Skeletal muscle tissue (tissue), 4 donors: ENCODE data around the gene YIF1A. TPM values are rescaled to one million over a fixed set of nuclear protein-coding genes. Genes with fewer than 3 reads are reported as not detected.

Source experiments
- H3K27ac ChIP-seq: one replicate; pipeline ENCODE4 v1.7.0; 2013; ENCODE audit warnings: mild to moderate bottlenecking, low read depth, low read length, inconsistent platforms
- H3K27me3 ChIP-seq, 3 donors: one replicate each; pipeline ENCODE4 v1.7.0; 2013; ENCODE audit warnings: low read length in 3 of 3; ENCODE audit not compliant: control insufficient read depth in 3 of 3, insufficient read depth in 3 of 3
- H3K36me3 ChIP-seq, 3 donors: one replicate each; pipeline ENCODE4 v1.7.0; 2013; ENCODE audit warnings: low read length in 3 of 3; ENCODE audit not compliant: control insufficient read depth in 3 of 3, insufficient read depth in 3 of 3
- H3K4me1 ChIP-seq, 3 donors: one replicate each; pipeline ENCODE4 v1.7.0; 2013; ENCODE audit warnings: low read length in 3 of 3, mild to moderate bottlenecking in 3 of 3; ENCODE audit not compliant: control insufficient read depth in 3 of 3, insufficient read depth in 3 of 3
- H3K4me3 ChIP-seq, 3 donors: one replicate each; pipeline ENCODE4 v1.7.0; 2013; ENCODE audit warnings: low read length in 3 of 3
- H3K9ac ChIP-seq, 3 donors: one replicate each; pipeline ENCODE4 v1.7.0; 2013; ENCODE audit warnings: low read length in 3 of 3, mild to moderate bottlenecking in 3 of 3, moderate library complexity in 2 of 3, low read depth in 1 of 3
- H3K9me3 ChIP-seq, 3 donors: one replicate each; pipeline ENCODE4 v1.7.0; 2013; ENCODE audit warnings: low read length in 3 of 3; ENCODE audit not compliant: control insufficient read depth in 3 of 3
- total RNA-seq: library from RNA; depleted of rRNA; stranded (reverse); fragments of >200 nt; gene quantifications from one replicate; pipeline ENCODE4 v1.2.3, GENCODE V29; 2014
- donor health status: Osteomylitis.

YIF1A gene
- total RNA-seq, 1 donor from 2014 or later = 57.4 TPM

DNA sequence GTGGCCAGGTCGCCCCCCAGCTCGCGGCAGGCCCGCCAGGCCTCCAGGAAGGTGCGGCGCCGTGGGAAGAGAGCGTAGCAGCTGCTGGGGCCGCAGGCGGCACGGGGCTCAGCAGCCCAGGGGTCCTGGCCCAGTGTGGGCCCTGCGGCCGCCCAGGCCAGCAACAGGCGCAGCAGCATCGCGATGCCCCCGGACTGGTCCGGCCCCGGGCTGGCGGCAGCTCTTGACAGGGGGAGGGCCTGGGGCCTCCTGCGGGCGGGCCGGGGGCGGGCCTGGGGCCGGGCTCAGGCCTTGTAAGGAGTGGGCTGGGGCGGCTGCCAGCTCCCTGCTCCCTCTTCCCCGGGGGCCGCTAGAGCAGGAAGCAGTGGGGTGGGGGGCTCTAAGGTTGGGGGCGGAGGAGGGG lies 27.9 kb upstream of the YIF1A start, which contains the start of gene CD248:
Gene CD248 (minus strand): TSS at position 196 of the 403 bp plus-strand sequence. CDS start 17 bp downstream, at position 179.
- H3K4me1 ChIP-seq = peaks cover 22 to 46% (median 34%) of the 10 kb centered on the region in 3 donors
- peak within 1 kb of the TSS; percentile 65 to 74 (median 69) for H3K4me3 ChIP-seq
- no peaks in the 10 kb centered on the region for H3K36me3 ChIP-seq
- no peaks in the 10 kb centered on the region for H3K9me3 ChIP-seq
- H3K27ac ChIP-seq = peak within 1 kb of the TSS; percentile 65
- H3K27me3 ChIP-seq = peaks cover 18 to 27% (median 22%) of the 10 kb centered on the region in 3 donors
- H3K9ac ChIP-seq = peak within 1 kb of the TSS; percentile 33 to 78 (median 56)

DNA sequence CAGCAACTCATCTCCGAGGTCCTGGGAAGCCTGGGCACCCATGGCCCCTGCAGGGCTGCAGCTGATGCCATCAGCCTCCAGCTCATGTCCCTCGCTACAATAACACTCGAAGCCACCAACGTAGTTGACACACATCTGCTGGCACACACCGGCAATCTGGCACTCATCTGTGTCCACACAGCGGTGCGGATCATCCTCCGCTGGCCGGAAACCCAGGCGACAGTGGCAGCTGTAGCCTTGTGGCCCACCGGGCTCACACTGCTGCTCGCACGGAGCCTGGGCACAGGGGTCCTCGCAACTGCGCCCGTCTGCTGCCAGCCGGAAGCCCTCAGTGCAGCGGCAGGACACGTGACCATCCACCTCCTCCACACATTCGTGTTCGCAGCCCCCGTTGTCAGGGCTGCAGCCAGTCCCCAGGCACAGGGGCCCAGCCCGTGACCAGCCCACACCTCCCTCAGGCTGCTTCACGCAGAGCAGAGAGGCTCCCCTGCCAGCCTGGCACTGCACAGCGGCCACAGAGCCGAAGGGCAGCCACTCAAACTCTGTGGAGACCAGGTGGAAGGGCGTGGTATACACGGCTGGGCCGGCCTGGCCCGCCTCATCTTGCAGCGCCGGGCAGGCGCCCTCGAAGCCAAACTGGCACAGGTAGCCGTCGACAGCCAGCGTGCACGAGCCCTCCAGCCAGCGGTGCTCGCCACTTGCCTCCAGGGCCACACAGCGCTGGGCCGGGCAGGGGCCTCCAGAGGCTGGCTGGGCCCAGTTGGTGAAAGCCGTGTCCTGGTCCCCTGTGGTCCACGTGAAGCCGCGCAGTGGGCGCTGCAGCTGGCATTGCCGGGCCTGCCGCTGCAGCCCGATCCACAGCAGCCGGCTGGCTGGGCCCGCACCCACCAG lies 27.2 kb upstream of the YIF1A start:
- peaks cover 21 to 44% (median 33%) of the 10 kb centered on the region in 3 donors for H3K4me1 ChIP-seq

DNA sequence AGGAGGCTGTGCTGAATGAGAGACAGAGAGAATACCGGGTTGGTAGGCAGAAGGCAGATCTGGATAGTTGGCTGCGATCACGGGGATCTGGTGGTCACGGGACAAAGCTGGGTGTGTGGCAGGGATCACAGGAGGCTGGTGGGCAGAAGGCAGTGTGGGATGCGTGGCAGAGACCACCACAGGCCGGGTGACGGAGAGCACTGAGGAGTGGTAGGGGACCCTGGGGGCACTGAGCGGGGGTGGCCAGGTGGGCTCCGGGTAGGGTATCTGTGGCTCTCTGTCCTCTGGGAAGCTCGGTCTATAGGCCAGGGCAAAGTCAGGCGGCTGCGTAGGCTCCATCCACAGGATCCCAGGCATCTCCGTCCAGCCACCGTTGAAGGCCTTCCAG lies 26.5 kb upstream of the YIF1A start:
- peaks cover 18 to 27% (median 22%) of the 10 kb centered on the region in 3 donors for H3K27me3 ChIP-seq
- H3K9ac ChIP-seq = peak overlapping the region; percentile 57 to 78 (median 62)
- H3K9me3 ChIP-seq = no peaks in the 10 kb centered on the region
- peak overlapping the region; percentile 82 for H3K27ac ChIP-seq
- no peaks in the 10 kb centered on the region for H3K36me3 ChIP-seq
- peaks cover 21 to 44% (median 33%) of the 10 kb centered on the region in 3 donors for H3K4me1 ChIP-seq
- H3K4me3 ChIP-seq = peak overlapping the region; percentile 65 to 74 (median 69)

More for the DNA sequence above, 27.2 kb upstream of the YIF1A start:
- Histone ChIP-seq H3K27me3 (peaks cover 18 to 27% (median 22%) of the 10 kb centered on the region in 3 donors), H3K9me3 (no peaks in the 10 kb centered on the region), H3K36me3 (no peaks in the 10 kb centered on the region), H3K27ac (peak overlapping the region; percentile 36), H3K4me3 (peak overlapping the region; percentile 65 to 74 (median 69)), H3K9ac (peak overlapping the region; percentile 33 to 78 (median 56))

DNA sequence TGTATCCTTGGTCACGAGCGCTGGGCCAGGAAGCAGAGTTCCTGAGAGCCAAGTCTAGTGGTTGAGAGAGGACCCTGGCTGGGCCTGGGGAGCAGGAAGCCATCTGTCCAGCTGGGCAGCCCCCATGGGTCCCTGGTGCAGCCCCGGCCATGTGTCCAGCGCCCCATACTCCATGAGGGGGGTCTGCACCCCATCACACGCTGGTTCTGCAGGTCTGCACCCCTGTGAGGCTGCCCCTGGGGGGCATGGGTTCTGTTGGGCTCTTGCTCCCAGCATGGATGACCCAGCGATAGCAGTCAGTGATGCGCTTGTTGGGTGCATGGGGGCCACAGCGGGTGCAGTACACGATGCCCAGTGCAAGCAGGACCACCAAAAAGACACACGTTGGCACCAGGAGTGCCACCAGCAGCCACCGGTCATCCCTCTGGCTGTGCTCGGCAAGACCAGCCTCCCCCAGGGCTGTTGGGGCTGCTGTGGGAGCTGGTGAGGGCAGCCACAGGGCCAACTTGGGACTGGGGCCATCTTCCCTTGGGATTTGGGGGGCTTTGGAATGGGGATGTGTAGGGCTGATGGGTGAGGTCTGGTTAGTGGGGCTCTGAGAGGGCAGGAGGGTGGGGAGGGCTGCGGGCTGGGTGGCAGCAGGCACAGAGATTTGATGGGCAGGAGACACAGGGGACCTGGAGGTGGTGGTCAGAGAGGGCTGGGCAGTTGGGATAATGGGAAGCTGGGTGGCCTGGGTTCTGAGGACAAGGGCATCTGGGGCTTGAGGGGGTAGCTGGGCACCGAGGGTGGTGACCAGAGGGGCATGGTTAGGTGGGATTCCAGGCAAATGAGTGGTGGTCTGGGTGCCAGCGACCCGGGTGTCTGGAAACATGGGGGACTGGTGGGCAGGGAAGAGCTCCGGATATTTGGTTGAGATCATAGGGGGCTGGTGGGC lies 25.9 kb upstream of the YIF1A start:
- Histone ChIP-seq H3K27ac (peak overlapping the region; percentile 82), H3K9ac (peak overlapping the region; percentile 57 to 78 (median 62)), H3K4me1 (peaks cover 21 to 44% (median 33%) of the 10 kb centered on the region in 3 donors), H3K27me3 (peaks cover 18 to 27% (median 22%) of the 10 kb centered on the region in 3 donors), H3K36me3 (no peaks in the 10 kb centered on the region), H3K9me3 (no peaks in the 10 kb centered on the region), H3K4me3 (peak overlapping the region; percentile 65 to 74 (median 69))

DNA sequence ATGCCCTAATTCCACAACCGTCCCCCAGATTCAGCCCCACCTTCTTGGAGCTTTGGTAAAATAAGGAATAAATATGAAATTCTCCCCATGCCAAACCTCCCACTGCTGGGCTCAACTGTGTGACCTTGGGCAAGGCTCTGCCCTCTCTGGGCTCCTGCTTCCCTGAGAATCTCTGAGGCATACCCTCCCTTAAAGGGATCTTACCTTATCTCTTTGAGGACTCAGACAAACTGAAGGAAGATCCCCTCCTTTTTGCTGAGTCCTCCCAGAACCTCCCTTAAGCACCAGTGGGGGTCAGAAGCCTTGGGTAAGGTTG lies 25.2 kb upstream of the YIF1A start:
- H3K4me3 ChIP-seq = peak overlapping the region; percentile 17 to 74 (median 69)
- peak overlapping the region; percentile 82 for H3K27ac ChIP-seq
- H3K36me3 ChIP-seq = no peaks in the 10 kb centered on the region
- peaks cover 21 to 44% (median 33%) of the 10 kb centered on the region in 3 donors for H3K4me1 ChIP-seq
- peaks cover 18 to 27% (median 22%) of the 10 kb centered on the region in 3 donors for H3K27me3 ChIP-seq
- H3K9ac ChIP-seq = peak overlapping the region in 2 of 3 donors; percentile 43 to 78
- no peaks in the 10 kb centered on the region for H3K9me3 ChIP-seq

DNA sequence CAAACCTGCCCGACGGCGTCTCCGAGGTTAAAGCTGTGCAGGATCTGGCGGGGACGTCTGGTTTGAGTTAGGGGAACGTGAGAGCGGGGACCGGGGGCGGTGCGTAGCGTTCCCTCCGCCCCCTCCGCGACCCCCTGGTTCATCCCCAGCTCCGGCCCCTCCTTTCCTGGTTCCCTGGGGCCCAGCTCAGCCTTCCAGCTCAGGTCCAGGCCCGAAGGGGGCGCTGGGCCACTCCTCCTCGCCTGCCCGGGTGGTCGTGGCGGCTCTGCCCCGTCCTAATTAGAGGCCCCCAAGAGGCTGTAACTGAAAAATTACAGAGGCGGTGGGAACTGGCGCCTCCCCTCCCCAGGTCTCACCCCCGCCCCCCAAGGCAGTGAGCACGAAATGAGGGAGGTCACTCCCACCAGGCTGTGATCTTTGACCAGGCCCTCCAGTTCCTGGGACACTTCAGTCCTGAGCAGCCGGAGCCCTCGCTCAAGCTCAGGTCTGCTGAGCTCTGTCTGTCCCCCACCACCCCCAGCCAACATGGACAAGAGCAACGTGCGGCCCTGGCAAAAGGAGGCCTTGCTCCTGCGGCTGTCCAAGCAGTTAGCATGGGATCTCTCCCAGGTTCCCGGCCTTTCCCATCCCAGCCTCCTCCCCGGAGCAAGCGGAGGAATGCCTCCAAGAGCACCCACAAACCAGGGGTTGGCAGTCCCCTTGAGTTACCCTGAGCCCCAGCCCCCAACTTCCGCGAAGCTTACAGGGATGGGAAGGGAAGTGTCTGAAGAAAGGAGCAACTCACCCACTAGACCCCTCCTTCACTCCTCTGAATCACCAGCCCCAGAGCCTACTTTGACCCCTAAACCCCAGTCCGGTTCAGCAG lies 24.6 kb upstream of the YIF1A start:
- Histone ChIP-seq H3K9ac (peak overlapping the region; percentile 43 to 78 (median 59)), H3K4me1 (peaks cover 18 to 42% (median 31%) of the 10 kb centered on the region in 3 donors), H3K9me3 (no peaks in the 10 kb centered on the region), H3K36me3 (no peaks in the 10 kb centered on the region), H3K4me3 (peak overlapping the region; percentile 57 to 74 (median 69)), H3K27me3 (peaks cover 18 to 27% (median 22%) of the 10 kb centered on the region in 3 donors), H3K27ac (peak overlapping the region; percentile 82)

DNA sequence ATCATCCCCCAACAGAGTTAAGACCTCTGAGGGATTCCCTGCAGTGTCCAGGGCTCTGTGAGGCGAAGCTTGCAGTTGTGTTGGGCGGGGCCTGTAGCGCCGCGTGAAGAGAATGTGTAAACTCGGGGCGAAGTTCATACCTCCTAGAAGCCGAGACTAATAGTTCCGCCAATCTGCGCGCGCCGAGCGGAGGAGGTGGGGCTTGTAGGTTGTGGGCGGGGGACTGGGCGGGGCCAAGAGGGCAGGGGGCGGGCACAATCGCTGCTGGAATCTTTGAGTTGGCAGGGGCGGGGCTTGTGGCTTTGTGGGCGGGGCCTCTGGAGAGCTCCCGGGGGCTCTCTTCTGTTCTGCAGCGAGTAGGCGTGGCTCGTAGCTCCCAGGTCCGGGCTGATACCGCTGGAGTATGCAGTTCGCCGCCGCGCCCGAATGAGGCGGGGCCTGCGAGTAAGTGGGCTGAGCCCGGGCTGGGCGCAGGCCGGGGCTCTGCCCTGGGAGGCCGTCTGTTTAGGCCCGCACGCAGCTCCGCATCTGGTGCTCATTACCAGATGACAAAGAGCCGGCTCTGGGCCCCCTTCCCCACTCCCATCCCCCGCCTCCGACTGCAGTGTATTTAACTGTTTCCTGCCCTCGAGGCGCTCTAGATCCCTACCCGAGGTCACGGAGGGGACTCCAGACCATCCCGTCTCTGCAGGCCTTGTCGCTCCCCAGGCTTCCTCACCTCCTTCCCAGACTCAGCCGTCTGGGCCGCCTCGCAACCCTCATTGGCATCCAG lies 23.8 kb upstream of the YIF1A start:
- H3K4me3 ChIP-seq = peak overlapping the region; percentile 82 to 91 (median 87)
- H3K9ac ChIP-seq = peak overlapping the region; percentile 59 to 81 (median 68)
- H3K9me3 ChIP-seq = no peaks in the 10 kb centered on the region
- H3K27ac ChIP-seq = peak overlapping the region; percentile 82
- H3K4me1 ChIP-seq = peaks cover 11 to 34% (median 24%) of the 10 kb centered on the region in 3 donors
- peaks cover 18 to 27% (median 22%) of the 10 kb centered on the region in 3 donors for H3K27me3 ChIP-seq
- no peaks in the 10 kb centered on the region for H3K36me3 ChIP-seq

DNA sequence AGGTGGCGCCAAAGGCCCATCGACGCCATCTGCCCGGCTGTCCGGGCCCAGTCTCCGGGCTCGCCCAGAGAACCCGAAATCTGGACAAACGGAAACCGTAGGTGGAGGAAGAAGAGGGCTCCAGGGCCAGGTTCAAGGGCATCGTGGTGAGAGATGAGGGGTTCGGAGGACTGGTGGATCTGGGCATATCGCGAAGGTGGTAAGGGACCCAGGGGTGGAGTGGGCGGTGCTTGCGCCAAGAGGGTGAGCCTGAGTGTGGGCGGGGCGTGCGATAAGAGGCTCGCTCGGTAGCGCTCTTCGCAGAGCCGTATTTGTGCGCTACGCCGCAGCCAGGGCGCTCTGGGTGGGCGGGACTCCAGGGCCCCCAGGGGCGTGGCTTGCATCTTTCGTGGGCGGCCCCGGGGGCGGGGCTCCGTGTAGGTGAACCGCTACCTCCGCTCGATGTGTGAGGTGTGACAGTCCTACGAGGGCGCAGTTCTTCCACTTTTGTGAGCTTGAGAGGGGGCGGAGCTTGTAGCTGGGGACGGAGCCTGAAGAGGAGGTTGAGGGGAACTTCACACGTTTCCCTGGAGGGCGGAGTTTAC lies 23.1 kb upstream of the YIF1A start:
- peak overlapping the region; percentile 53 to 81 (median 68) for H3K9ac ChIP-seq
- H3K27ac ChIP-seq = peak overlapping the region; percentile 73
- peaks cover 18 to 27% (median 22%) of the 10 kb centered on the region in 3 donors for H3K27me3 ChIP-seq
- H3K9me3 ChIP-seq = no peaks in the 10 kb centered on the region
- H3K4me1 ChIP-seq = peaks cover 11 to 29% (median 21%) of the 10 kb centered on the region in 3 donors
- H3K4me3 ChIP-seq = peak overlapping the region; percentile 82 to 91 (median 87)
- no peaks in the 10 kb centered on the region for H3K36me3 ChIP-seq
